Measurements from ENCODE around the gene CCDC80. TPM values are rescaled to one million over a fixed set of nuclear protein-coding genes. Genes with fewer than 3 reads are reported as not detected.
"Not testable (repeated sequence)": the region's sequence is repeated elsewhere in the genome, so short reads cannot be mapped to it uniquely, and the experiment has no call there.

CCDC80 gene
- total RNA-seq, 6 donors from 2014 or later = 2.1 to 354 (median 20.7) TPM

GRCh38 chr3:112667599-112667998 is 26.7 kb upstream of the CCDC80 start:
- WGBS, 2 donors = 68 to 70% methylated on average over 4 of the region's 4 CpGs
- no peak overlapping the region for H3K4me3 ChIP-seq
- no peak overlapping the region for H3K27ac ChIP-seq
- H3K36me3 ChIP-seq = no peaks in the 10 kb centered on the region
- H3K9me3 ChIP-seq = no peaks in the 10 kb centered on the region
- H3K4me1 ChIP-seq = peaks cover 0 to 13% (median 9%) of the 10 kb centered on the region in 4 donors
- ATAC-seq (ENCODE audit: low FRiP score in 2 of 2) = no peak
- TF ChIP-seq CTCF (IDR thresholded peaks at IDR 0.05) (no peak), POLR2AphosphoS5 (IDR thresholded peaks at IDR 0.05) (no peak), EP300 (IDR thresholded peaks at IDR 0.05) (no peak), POLR2A (IDR thresholded peaks at IDR 0.05) (no peak)
- no peaks in the 10 kb centered on the region for H3K27me3 ChIP-seq
- no peak for DNase-seq

GRCh38 chr3:112665009-112665408 is 24.1 kb upstream of the CCDC80 start:
- H3K36me3 ChIP-seq; H3K4me1 ChIP-seq; H3K4me3 ChIP-seq; H3K9me3 ChIP-seq; DNase-seq; H3K27me3 ChIP-seq; H3K27ac ChIP-seq; ATAC-seq (ENCODE audit: low FRiP score in 2 of 2): not testable (repeated sequence)
- 94% methylated on average over 7 to 9 of the region's 9 CpGs for WGBS, 2 donors

GRCh38 chr3:112656043-112656442 is 15.1 kb upstream of the CCDC80 start:
- Histone ChIP-seq H3K4me3 (no peak overlapping the region), H3K9me3 (no peaks in the 10 kb centered on the region), H3K27me3 (no peaks in the 10 kb centered on the region), H3K27ac (no peak overlapping the region), H3K4me1 (peaks cover 0 to 4% (median 2%) of the 10 kb centered on the region in 4 donors), H3K36me3 (no peaks in the 10 kb centered on the region)
- ATAC-seq (ENCODE audit: low FRiP score in 2 of 2) = no peak
- TF ChIP-seq POLR2A (IDR thresholded peaks at IDR 0.05) (no peak), POLR2AphosphoS5 (IDR thresholded peaks at IDR 0.05) (no peak), CTCF (IDR thresholded peaks at IDR 0.05) (no peak), EP300 (IDR thresholded peaks at IDR 0.05) (no peak)
- no peak for DNase-seq

GRCh38 chr3:112654979-112655378 is 14.0 kb upstream of the CCDC80 start:
- H3K9me3 ChIP-seq = no peaks in the 10 kb centered on the region
- H3K27me3 ChIP-seq = no peaks in the 10 kb centered on the region
- H3K4me1 ChIP-seq = peaks cover 0 to 4% (median 2%) of the 10 kb centered on the region in 4 donors
- peak overlapping the region in 2 of 4 donors; percentile 27 to 32 for H3K27ac ChIP-seq
- ATAC-seq (ENCODE audit: low FRiP score in 2 of 2) (no peak), DNase-seq (no peak)
- TF ChIP-seq EP300 (IDR thresholded peaks at IDR 0.05) (no peak), CTCF (IDR thresholded peaks at IDR 0.05) (peak in 1 of 6 experiments; percentile 15)
- H3K36me3 ChIP-seq = no peaks in the 10 kb centered on the region
- H3K4me3 ChIP-seq = no peak overlapping the region
- 95 to 96% methylated on average over 4 of the region's 4 CpGs for WGBS, 2 donors

GRCh38 chr3:112654492-112654891 is 13.5 kb upstream of the CCDC80 start:
- WGBS, 2 donors = 74 to 82% methylated on average over 5 of the region's 5 CpGs
- no peak for TF ChIP-seq POLR2A (IDR thresholded peaks at IDR 0.05)
- TF ChIP-seq POLR2AphosphoS5 (IDR thresholded peaks at IDR 0.05) = no peak
- TF ChIP-seq CTCF (IDR thresholded peaks at IDR 0.05) = no peak
- TF ChIP-seq EP300 (IDR thresholded peaks at IDR 0.05) = no peak
- Histone ChIP-seq H3K27me3 (no peaks in the 10 kb centered on the region), H3K9me3 (no peaks in the 10 kb centered on the region), H3K4me1 (peaks cover 0 to 4% (median 2%) of the 10 kb centered on the region in 4 donors), H3K27ac (peak overlapping the region in 2 of 4 donors; percentile 27 to 32), H3K4me3 (no peak overlapping the region), H3K36me3 (no peaks in the 10 kb centered on the region)
- DNase-seq = no peak
- no peak for ATAC-seq (ENCODE audit: low FRiP score in 2 of 2)
